ENCODE results near the gene ABCA3. TPM values are rescaled to one million over a fixed set of nuclear protein-coding genes. Genes with fewer than 3 reads are reported as not detected.

ABCA3 gene
- total and polyA plus RNA-seq, 2 experiments from 2014 or later: 3.0 to 4.1 TPM

DNA sequence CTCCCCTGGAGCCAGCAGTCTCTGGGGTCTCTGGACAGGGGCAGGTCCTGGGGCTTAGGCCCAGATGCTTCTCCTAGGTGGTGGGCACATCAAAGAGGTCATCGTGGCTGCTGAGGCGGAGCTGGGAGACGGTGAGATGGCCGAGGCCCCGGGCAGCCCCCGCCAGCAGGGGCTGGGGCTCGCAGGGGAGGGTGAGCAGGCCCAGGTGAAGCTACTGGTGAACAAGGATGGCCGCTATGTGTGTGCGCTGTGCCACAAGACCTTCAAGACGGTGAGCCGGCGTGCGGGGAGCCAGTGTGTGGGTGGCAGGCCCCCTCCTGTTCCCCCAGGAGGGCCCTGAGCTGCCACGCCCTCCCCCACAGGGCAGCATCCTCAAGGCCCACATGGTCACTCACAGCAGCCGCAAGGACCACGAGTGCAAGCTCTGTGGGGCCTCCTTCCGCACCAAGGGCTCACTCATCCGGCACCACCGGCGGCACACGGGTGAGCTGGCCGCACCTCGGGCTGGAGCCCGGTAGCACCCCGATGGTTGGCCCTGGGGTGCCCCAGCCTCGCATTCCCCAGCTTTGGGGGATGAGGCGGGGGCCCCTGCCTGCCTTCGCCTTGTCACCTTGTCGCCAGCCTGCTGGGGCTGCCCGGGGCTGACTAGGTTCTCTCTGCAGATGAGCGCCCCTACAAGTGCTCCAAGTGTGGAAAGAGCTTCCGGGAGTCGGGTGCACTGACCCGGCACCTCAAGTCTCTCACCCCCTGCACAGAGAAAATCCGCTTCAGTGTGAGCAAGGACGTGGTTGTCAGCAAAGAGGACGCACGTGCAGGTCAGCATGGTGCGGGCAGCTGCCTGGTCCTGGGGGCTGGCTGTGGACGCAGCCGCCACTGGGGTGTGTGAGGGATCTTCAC lies 108.2 kb downstream of the ABCA3 start (continued):
- TF ChIP-seq, protein P1, sequence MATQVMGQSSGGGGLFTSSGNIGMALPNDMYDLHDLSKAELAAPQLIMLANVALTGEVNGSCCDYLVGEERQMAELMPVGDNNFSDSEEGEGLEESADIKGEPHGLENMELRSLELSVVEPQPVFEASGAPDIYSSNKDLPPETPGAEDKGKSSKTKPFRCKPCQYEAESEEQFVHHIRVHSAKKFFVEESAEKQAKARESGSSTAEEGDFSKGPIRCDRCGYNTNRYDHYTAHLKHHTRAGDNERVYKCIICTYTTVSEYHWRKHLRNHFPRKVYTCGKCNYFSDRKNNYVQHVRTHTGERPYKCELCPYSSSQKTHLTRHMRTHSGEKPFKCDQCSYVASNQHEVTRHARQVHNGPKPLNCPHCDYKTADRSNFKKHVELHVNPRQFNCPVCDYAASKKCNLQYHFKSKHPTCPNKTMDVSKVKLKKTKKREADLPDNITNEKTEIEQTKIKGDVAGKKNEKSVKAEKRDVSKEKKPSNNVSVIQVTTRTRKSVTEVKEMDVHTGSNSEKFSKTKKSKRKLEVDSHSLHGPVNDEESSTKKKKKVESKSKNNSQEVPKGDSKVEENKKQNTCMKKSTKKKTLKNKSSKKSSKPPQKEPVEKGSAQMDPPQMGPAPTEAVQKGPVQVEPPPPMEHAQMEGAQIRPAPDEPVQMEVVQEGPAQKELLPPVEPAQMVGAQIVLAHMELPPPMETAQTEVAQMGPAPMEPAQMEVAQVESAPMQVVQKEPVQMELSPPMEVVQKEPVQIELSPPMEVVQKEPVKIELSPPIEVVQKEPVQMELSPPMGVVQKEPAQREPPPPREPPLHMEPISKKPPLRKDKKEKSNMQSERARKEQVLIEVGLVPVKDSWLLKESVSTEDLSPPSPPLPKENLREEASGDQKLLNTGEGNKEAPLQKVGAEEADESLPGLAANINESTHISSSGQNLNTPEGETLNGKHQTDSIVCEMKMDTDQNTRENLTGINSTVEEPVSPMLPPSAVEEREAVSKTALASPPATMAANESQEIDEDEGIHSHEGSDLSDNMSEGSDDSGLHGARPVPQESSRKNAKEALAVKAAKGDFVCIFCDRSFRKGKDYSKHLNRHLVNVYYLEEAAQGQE (IDR thresholded peaks at IDR 0.05; ENCODE audit: unreplicated experiment): no peak
- TF ChIP-seq JUNB (IDR thresholded peaks at IDR 0.05; ENCODE audit: unreplicated experiment) (no peak), CREB1 (CRISPR knock-in tag; IDR thresholded peaks at IDR 0.05; ENCODE audit: low read depth) (no peak), ZNF114 (CRISPR knock-in tag; IDR thresholded peaks at IDR 0.05) (no peak), POLR2AphosphoS5 (IDR thresholded peaks at IDR 0.05; ENCODE audit: low read depth) (no peak), STAT1 (IDR thresholded peaks at IDR 0.05; ENCODE audit: unreplicated experiment) (no peak)
- TF ChIP-seq, protein P2, sequence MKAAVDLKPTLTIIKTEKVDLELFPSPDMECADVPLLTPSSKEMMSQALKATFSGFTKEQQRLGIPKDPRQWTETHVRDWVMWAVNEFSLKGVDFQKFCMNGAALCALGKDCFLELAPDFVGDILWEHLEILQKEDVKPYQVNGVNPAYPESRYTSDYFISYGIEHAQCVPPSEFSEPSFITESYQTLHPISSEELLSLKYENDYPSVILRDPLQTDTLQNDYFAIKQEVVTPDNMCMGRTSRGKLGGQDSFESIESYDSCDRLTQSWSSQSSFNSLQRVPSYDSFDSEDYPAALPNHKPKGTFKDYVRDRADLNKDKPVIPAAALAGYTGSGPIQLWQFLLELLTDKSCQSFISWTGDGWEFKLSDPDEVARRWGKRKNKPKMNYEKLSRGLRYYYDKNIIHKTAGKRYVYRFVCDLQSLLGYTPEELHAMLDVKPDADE (IDR thresholded peaks at IDR 0.05): no peak

DNA sequence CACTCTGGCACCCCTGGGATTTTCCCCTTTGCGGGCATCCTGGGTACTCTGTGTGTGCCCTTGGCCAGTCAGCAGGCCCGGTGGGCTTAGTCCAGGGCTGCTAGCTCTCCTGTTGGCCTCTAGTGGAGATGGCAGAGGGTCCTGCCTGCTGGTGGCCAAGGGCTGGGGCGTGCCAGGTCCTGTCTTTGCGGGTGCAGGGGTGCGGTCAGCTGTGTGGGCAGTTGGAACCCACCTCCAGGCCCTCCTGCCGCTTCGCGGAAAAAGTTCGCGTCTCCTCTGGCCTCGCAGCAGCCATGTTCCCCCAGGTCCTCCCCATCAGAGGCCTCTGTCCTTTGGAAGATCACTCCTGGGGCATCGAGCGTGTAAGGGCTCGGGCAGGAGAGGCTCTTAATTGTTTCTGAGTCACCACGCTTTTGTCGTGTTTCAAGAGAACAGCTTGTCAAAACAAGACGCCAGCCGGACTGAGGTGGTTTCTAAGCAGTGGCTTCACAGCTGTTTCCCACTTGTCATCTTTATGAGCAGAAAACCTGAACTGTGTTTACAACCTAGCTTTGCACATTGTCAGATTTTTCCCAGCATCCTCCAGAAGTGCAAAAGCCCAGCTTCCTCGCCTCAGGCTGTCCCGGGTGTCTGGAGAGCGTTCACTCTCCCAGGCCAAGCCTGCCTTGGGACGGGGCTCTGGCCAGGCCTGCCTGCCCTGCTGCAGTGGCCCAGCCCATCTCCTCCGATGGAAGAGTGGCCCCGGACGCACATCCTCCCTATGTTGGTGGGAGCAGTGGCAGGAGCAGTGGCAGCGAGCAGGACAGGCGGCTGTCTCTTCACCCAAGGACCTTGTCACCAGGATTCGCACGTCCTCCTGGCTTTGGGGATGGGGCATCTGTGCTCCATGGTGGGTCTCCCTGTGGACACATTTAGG lies 109.3 kb downstream of the ABCA3 start:
- DNase-seq (ENCODE audit: low spot score) (no peak), ATAC-seq (no peak)
- H3K4me1 Mint-ChIP-seq: no peaks in the 10 kb centered on the region
- TF ChIP-seq JUNB (IDR thresholded peaks at IDR 0.05; ENCODE audit: unreplicated experiment) (no peak), EZH2phosphoT487 (IDR thresholded peaks at IDR 0.05; ENCODE audit: unreplicated experiment) (no peak), ZNF114 (CRISPR knock-in tag; IDR thresholded peaks at IDR 0.05) (no peak), CREB1 (CRISPR knock-in tag; IDR thresholded peaks at IDR 0.05; ENCODE audit: low read depth) (no peak)
- TF ChIP-seq, protein P3, sequence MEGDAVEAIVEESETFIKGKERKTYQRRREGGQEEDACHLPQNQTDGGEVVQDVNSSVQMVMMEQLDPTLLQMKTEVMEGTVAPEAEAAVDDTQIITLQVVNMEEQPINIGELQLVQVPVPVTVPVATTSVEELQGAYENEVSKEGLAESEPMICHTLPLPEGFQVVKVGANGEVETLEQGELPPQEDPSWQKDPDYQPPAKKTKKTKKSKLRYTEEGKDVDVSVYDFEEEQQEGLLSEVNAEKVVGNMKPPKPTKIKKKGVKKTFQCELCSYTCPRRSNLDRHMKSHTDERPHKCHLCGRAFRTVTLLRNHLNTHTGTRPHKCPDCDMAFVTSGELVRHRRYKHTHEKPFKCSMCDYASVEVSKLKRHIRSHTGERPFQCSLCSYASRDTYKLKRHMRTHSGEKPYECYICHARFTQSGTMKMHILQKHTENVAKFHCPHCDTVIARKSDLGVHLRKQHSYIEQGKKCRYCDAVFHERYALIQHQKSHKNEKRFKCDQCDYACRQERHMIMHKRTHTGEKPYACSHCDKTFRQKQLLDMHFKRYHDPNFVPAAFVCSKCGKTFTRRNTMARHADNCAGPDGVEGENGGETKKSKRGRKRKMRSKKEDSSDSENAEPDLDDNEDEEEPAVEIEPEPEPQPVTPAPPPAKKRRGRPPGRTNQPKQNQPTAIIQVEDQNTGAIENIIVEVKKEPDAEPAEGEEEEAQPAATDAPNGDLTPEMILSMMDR (conservative IDR thresholded peaks at IDR 0.05; ENCODE audit: low read depth in 2 of 2): no peak
- Histone ChIP-seq H3K79me2 (replicated peaks; ENCODE audit: insufficient read depth) (peaks cover 18% of the 10 kb centered on the region), H3K9me2 (ENCODE audit: insufficient read depth) (no peaks in the 10 kb centered on the region), H3K4me1 (ENCODE audit: insufficient read depth) (no peaks in the 10 kb centered on the region), H3K4me2 (no peak overlapping the region), H3F3A (replicated peaks; ENCODE audit: low read depth) (no peaks in the 10 kb centered on the region), H4K20me1 (replicated peaks; ENCODE audit: insufficient read depth) (no peaks in the 10 kb centered on the region; the same call in 1 of the 2 replicates), H3K27me3 (ENCODE audit: insufficient read depth) (peaks cover under 1% of the 10 kb centered on the region; the same call in 1 of the 2 replicates), H2AFZ (no peak overlapping the region), H3K36me3 (ENCODE audit: insufficient read depth) (0 out of 2 replicates have a peak, but pooled peaks cover 5% of the 10 kb centered on the region), H3K4me3 (no peak overlapping the region), H3K27ac (ENCODE audit: low read depth) (no peak overlapping the region)
- no peak overlapping the region for H3K4me3 Mint-ChIP-seq
- H3K9me3 Mint-ChIP-seq: no peaks in the 10 kb centered on the region
- H3K36me3 Mint-ChIP-seq (ENCODE audit: low read depth): peaks cover 9% of the 10 kb centered on the region; the same call in 2 of the 3 replicates
- no peak overlapping the region for H3K27ac Mint-ChIP-seq
- H3K27me3 Mint-ChIP-seq (ENCODE audit: insufficient read depth, low read depth, poor library complexity): peaks cover 13% of the 10 kb centered on the region
